ENCODE data around the gene TMX1.
A peak's percentile ranks its signal among the peaks of the same experiment; 100 is the strongest.

DNA sequence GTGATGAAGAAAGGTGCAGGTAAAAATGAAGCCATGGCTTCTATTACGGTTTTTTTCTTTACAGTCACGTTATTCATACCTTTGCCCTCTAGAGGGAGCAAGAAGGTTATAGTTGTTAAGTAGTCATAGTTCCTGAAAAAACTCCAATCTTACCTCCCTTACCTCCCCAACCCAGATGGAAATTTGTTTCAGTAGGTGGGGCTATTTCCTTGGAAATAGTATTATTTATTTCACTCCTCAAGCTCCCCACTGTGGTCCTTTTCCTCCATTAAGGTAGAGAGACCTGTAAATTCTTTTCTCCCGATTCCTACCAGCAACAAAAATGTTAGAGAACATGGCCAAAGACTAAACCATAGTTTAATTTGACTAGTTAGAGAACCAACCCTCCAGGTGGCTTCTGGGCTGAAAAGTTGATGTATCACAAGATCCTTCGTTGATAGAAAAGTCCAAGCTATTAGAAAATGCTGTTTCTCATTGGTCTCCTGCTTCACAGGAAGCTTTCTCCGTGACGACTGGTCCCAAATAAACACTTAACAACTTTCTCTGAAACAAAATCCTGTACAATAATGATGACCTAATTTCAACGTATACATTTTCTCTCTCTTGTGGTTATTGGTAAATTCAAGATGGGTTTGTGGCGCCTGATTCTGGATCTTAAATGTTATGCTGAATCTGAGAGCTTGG lies 43.5 kb downstream of the TMX1 start:
- no peak for TF ChIP-seq EZH2 (IDR thresholded peaks at IDR 0.05; ENCODE audit: insufficient read depth, low read length)
- TF ChIP-seq, protein P1, sequence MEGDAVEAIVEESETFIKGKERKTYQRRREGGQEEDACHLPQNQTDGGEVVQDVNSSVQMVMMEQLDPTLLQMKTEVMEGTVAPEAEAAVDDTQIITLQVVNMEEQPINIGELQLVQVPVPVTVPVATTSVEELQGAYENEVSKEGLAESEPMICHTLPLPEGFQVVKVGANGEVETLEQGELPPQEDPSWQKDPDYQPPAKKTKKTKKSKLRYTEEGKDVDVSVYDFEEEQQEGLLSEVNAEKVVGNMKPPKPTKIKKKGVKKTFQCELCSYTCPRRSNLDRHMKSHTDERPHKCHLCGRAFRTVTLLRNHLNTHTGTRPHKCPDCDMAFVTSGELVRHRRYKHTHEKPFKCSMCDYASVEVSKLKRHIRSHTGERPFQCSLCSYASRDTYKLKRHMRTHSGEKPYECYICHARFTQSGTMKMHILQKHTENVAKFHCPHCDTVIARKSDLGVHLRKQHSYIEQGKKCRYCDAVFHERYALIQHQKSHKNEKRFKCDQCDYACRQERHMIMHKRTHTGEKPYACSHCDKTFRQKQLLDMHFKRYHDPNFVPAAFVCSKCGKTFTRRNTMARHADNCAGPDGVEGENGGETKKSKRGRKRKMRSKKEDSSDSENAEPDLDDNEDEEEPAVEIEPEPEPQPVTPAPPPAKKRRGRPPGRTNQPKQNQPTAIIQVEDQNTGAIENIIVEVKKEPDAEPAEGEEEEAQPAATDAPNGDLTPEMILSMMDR (IDR thresholded peaks at IDR 0.05; ENCODE audit: insufficient read depth, low read depth, low read length), result peak; percentile 95
